Kasumi-1 (cell line): Measurements from ENCODE around the gene ZNF574.
"Not testable (repeated sequence)": the region's sequence is repeated elsewhere in the genome, so short reads cannot be mapped to it uniquely, and the experiment has no call there.

ENCODE experiments used
- DNase-seq, 2 experiments: peaks; one replicate each; lab custom pipeline; 2025; lab: John Stamatoyannopoulos, UW

ZNF574 gene

GRCh38 chr19:42099336-42099925 lies 23.5 kb downstream of the ZNF574 start:
- no peak for DNase-seq

- DNase-seq, result not testable (repeated sequence)
Observed at GRCh38 chr19:42100241-42100640, 24.3 kb downstream of the ZNF574 start.

GRCh38 chr19:42102877-42103276 lies 26.9 kb downstream of the ZNF574 start:
- no peak for DNase-seq

GRCh38 chr19:42105368-42105767 lies 29.4 kb downstream of the ZNF574 start:
- no peak for DNase-seq

- DNase-seq, result peak; percentile 94 to 95
Observed at GRCh38 chr19:42108527-42109389, 32.8 kb downstream of the ZNF574 start.

- DNase-seq, result no peak
Observed at GRCh38 chr19:42109896-42110295, 33.9 kb downstream of the ZNF574 start.

- no peak for DNase-seq
Observed at GRCh38 chr19:42110658-42111057, 34.7 kb downstream of the ZNF574 start.

GRCh38 chr19:42111384-42111783 lies 35.4 kb downstream of the ZNF574 start:
- DNase-seq, result no peak

GRCh38 chr19:42111811-42112210 lies 35.8 kb downstream of the ZNF574 start:
- no peak for DNase-seq

- no peak for DNase-seq
Observed at GRCh38 chr19:42113641-42114348, 37.8 kb downstream of the ZNF574 start.

- DNase-seq, result no peak
Observed at GRCh38 chr19:42114412-42114811, 38.4 kb downstream of the ZNF574 start.

GRCh38 chr19:42115219-42115618 lies 39.3 kb downstream of the ZNF574 start:
- no peak for DNase-seq

GRCh38 chr19:42115705-42116104 lies 39.7 kb downstream of the ZNF574 start:
- DNase-seq, result no peak

- DNase-seq, result no peak
Observed at GRCh38 chr19:42116308-42117075, 40.5 kb downstream of the ZNF574 start.

- no peak for DNase-seq
Observed at GRCh38 chr19:42117076-42117475, 41.1 kb downstream of the ZNF574 start.

GRCh38 chr19:42120276-42120980 lies 44.5 kb downstream of the ZNF574 start:
- no peak for DNase-seq

GRCh38 chr19:42121036-42121621 lies 45.2 kb downstream of the ZNF574 start:
- peak; percentile 25 to 38 for DNase-seq

- peak; percentile 78 to 82 for DNase-seq
Observed at GRCh38 chr19:42121656-42122069, 45.7 kb downstream of the ZNF574 start.

GRCh38 chr19:42122691-42123607 lies 47.0 kb downstream of the ZNF574 start:
- DNase-seq, result no peak

GRCh38 chr19:42123765-42124164 lies 47.8 kb downstream of the ZNF574 start:
- no peak for DNase-seq
